CD14-positive monocyte (primary cell): Measurements from ENCODE around the gene ANKRD34B. TPM values are rescaled to one million over a fixed set of nuclear protein-coding genes. Genes with fewer than 3 reads are reported as not detected.

Experiments
- DNase-seq, 3 donors: peaks; one replicate each; pipeline ENCODE4 v3.0.0-alpha.2; 2011 to 2022
- H2AFZ ChIP-seq: 2 replicates; pipeline ENCODE4 v1.6.0; 2012; ENCODE audit warnings: mild to moderate bottlenecking, low read depth, low read length, inconsistent platforms; ENCODE audit not compliant: insufficient read depth, poor library complexity, severe bottlenecking
- H3K27ac ChIP-seq, 2 donors: 1 replicate in 1 of 2; 2 replicates in 1 of 2; pipeline ENCODE4 v1.5.1; 2012 to 2013; ENCODE audit warnings: low read length in 2 of 2, control low read depth in 1 of 2, inconsistent platforms in 1 of 2, low read depth in 1 of 2, mild to moderate bottlenecking in 1 of 2
- H3K27me3 ChIP-seq, 2 donors: one replicate each; pipeline versions ENCODE4 v1.6.0 to v1.6.1; 2011 to 2013; ENCODE audit warnings: low read length in 2 of 2; ENCODE audit not compliant: control insufficient read depth in 2 of 2, insufficient read depth in 2 of 2
- H3K36me3 ChIP-seq, 2 donors: replicated peaks in 1 of 2; 1 replicate in 1 of 2; 2 replicates in 1 of 2; pipeline versions ENCODE4 v1.5.1 to v1.6.1; 2012 to 2013; ENCODE audit warnings: low read length in 2 of 2, control low read depth in 1 of 2, inconsistent platforms in 1 of 2, mild to moderate bottlenecking in 1 of 2; ENCODE audit not compliant: insufficient read depth in 2 of 2, control insufficient read depth in 1 of 2
- H3K4me1 ChIP-seq, 2 donors: 1 replicate in 1 of 2; 2 replicates in 1 of 2; pipeline versions ENCODE4 v1.5.1 to v1.6.1; 2012 to 2013; ENCODE audit warnings: low read length in 2 of 2, control low read depth in 1 of 2, inconsistent platforms in 1 of 2, mild to moderate bottlenecking in 1 of 2, moderate library complexity in 1 of 2; ENCODE audit not compliant: insufficient read depth in 2 of 2, control insufficient read depth in 1 of 2
- H3K4me2 ChIP-seq: replicated peaks from 2 replicates; pipeline ENCODE3; 2012; ENCODE audit warnings: low read length, moderate library complexity, mild to moderate bottlenecking; ENCODE audit not compliant: poor library complexity, severe bottlenecking; ENCODE audit errors: extremely low read depth
- H3K4me3 ChIP-seq, 3 experiments: fragments of 200-600 bp in 1 of 3; sonication (generic) in 1 of 3; replicated peaks in 1 of 3; 1 replicate in 2 of 3; 2 replicates in 1 of 3; pipeline ENCODE4 v1.5.1; 2011 to 2013; ENCODE audit warnings: low read length in 3 of 3, mild to moderate bottlenecking in 3 of 3, control low read depth in 2 of 3, low read depth in 2 of 3, inconsistent platforms in 1 of 3, moderate library complexity in 1 of 3
- H3K79me2 ChIP-seq: 2 replicates; pipeline ENCODE4 v1.6.0; 2012; ENCODE audit warnings: mild to moderate bottlenecking, control low read depth, inconsistent platforms, low read length, moderate library complexity; ENCODE audit not compliant: insufficient read depth
- H3K9ac ChIP-seq: 2 replicates; pipeline ENCODE4 v1.6.0; 2017; ENCODE audit warnings: low read length, mild to moderate bottlenecking; ENCODE audit not compliant: insufficient read depth, poor library complexity, severe bottlenecking
- H3K9me3 ChIP-seq, 2 donors: replicated peaks in 1 of 2; 1 replicate in 1 of 2; 2 replicates in 1 of 2; pipeline versions ENCODE4 v1.5.1 to v1.6.1; 2012 to 2013; ENCODE audit warnings: low read length in 2 of 2, control low read depth in 1 of 2; ENCODE audit not compliant: control insufficient read depth in 1 of 2, insufficient read depth in 1 of 2
- H4K20me1 ChIP-seq: 2 replicates; pipeline ENCODE4 v1.6.0; 2012; ENCODE audit warnings: mild to moderate bottlenecking, low read length, control low read depth, moderate library complexity; ENCODE audit not compliant: insufficient read depth
- H3K27ac Mint-ChIP-seq, 7 donors: one replicate each; pipeline ENCODE4 v1.8.0; 2020; ENCODE audit warnings: mild to moderate bottlenecking in 7 of 7, mixed read lengths in 7 of 7, moderate library complexity in 6 of 7, inconsistent platforms in 2 of 7
- H3K27me3 Mint-ChIP-seq, 3 donors: one replicate each; pipeline ENCODE4 v1.8.0; 2021 to 2022; ENCODE audit warnings: low read depth in 3 of 3, mild to moderate bottlenecking in 3 of 3, mixed read lengths in 3 of 3, moderate library complexity in 3 of 3, inconsistent platforms in 1 of 3
- H3K36me3 Mint-ChIP-seq, 2 donors: one replicate each; pipeline ENCODE4 v1.8.0; 2020; ENCODE audit warnings: mixed read lengths in 2 of 2, inconsistent platforms in 1 of 2, mild to moderate bottlenecking in 1 of 2
- H3K4me1 Mint-ChIP-seq: one replicate; pipeline ENCODE4 v1.8.0; 2020; ENCODE audit warnings: mild to moderate bottlenecking, mixed read lengths
- H3K4me3 Mint-ChIP-seq, 2 donors: one replicate each; pipeline ENCODE4 v1.8.0; 2020; ENCODE audit warnings: mild to moderate bottlenecking in 2 of 2, mixed read lengths in 2 of 2, moderate library complexity in 1 of 2
- H3K9me3 Mint-ChIP-seq, 7 donors: one replicate each; pipeline ENCODE4 v1.8.0; 2020 to 2022; ENCODE audit warnings: mixed read lengths in 7 of 7, mild to moderate bottlenecking in 6 of 7, moderate library complexity in 6 of 7, inconsistent platforms in 2 of 7
- CTCF ChIP-seq: fragments of 200-600 bp; IDR thresholded peaks from one replicate; pipeline ENCODE4 v1.8.0; 2022; ENCODE audit warnings: antibody characterized with exemption, mild to moderate bottlenecking
- WGBS: methylation state at CpG from one replicate; pipeline ENCODE4 v1.1.5; 2013; ENCODE audit warnings: missing lambda C conversion rate; ENCODE audit not compliant: insufficient coverage; 5-methylcytosine and 5-hydroxymethylcytosine counted together
- intact Hi-C, 2 donors: fragments of 100-400 bp; cut with micrococcal nuclease; formaldehyde crosslinking; loops; one replicate each; pipeline versions ENCODE4 v1.15.0 to v1.15.1; 2023
- polyA plus RNA-seq, 3 donors: library from polyadenylated mRNA; depleted of rRNA in 1 of 3; unstranded in 2 of 3; stranded (reverse) in 1 of 3; fragments of 300-500 nt in 2 of 3; fragments of >200 nt in 1 of 3; fragmentation: Illumina TruSeq in 2 of 3; gene quantifications; 1 replicate in 2 of 3; 2 replicates in 1 of 3; pipeline ENCODE4 v1.2.3, GENCODE V29; 2012 to 2021

The ANKRD34B gene
- polyA plus RNA-seq, 3 donors: 0.43 to 2.0 (median 1.3) TPM

GRCh38 chr5:80569086-80569960 is 757 bp downstream of the ANKRD34B start:
- peaks cover 2 to 7% of the 10 kb centered on the region in 2 donors for H3K36me3 Mint-ChIP-seq
- no peak for TF ChIP-seq CTCF
- H3K4me1 Mint-ChIP-seq: peaks cover 6% of the 10 kb centered on the region
- peak overlapping the region; percentile 77 for H3K4me2 ChIP-seq
- intact Hi-C loops: no loop called here
- 2% methylated on average over 86 of the region's 89 CpGs for WGBS
- DNase-seq: peak in 1 of 3 donors; percentile 3
- H3K9ac ChIP-seq: peak overlapping the region; percentile 20
- H3K4me3 Mint-ChIP-seq: peak overlapping the region; percentile 79 to 95
- H3K4me3 ChIP-seq: peak overlapping the region; percentile 29 to 76 (median 64)
- H2AFZ ChIP-seq: peak overlapping the region; percentile 82
- H3K27me3 Mint-ChIP-seq: peaks cover 64 to 88% (median 73%) of the 10 kb centered on the region in 3 donors
- H3K27ac Mint-ChIP-seq: no peak overlapping the region
- peaks cover 45 to 85% of the 10 kb centered on the region in 2 donors for H3K27me3 ChIP-seq
- H4K20me1 ChIP-seq: no peaks in the 10 kb centered on the region
- H3K9me3 Mint-ChIP-seq: peaks cover 0 to 17% (median 7%) of the 10 kb centered on the region in 7 donors
- peaks cover 0 to 15% of the 10 kb centered on the region in 2 donors for H3K9me3 ChIP-seq
- no peaks in the 10 kb centered on the region for H3K36me3 ChIP-seq
- no peak overlapping the region for H3K27ac ChIP-seq
- H3K79me2 ChIP-seq: no peaks in the 10 kb centered on the region
- peaks cover 16 to 20% of the 10 kb centered on the region in 2 donors for H3K4me1 ChIP-seq

- no peak for DNase-seq
- H3K4me3 Mint-ChIP-seq: peak overlapping the region in 1 of 2 donors; percentile 77
- Histone ChIP-seq H3K9me3 (peaks cover 0 to 15% of the 10 kb centered on the region in 2 donors), H3K36me3 (no peaks in the 10 kb centered on the region), H3K4me3 (no peak overlapping the region), H3K79me2 (no peaks in the 10 kb centered on the region), H3K27ac (no peak overlapping the region), H4K20me1 (no peaks in the 10 kb centered on the region), H3K4me1 (peaks cover 16 to 20% of the 10 kb centered on the region in 2 donors), H3K9ac (no peak overlapping the region), H3K4me2 (no peak overlapping the region), H2AFZ (no peak overlapping the region), H3K27me3 (peaks cover 48 to 82% of the 10 kb centered on the region in 2 donors)
- H3K27me3 Mint-ChIP-seq: peaks cover 61 to 89% (median 68%) of the 10 kb centered on the region in 3 donors
- H3K36me3 Mint-ChIP-seq: peaks cover 2 to 7% of the 10 kb centered on the region in 2 donors
- H3K4me1 Mint-ChIP-seq: peaks cover 6% of the 10 kb centered on the region
- H3K9me3 Mint-ChIP-seq: peaks cover 0 to 17% (median 3%) of the 10 kb centered on the region in 7 donors
- TF ChIP-seq CTCF: no peak
- intact Hi-C loops: no loop called here
- H3K27ac Mint-ChIP-seq: no peak overlapping the region
- WGBS: 71% methylated on average over 5 of the region's 6 CpGs
These were observed 1.8 kb downstream of the ANKRD34B start for GRCh38 chr5:80568251-80568650.
